ENCODE measurements around the gene CACNA1G. TPM values are rescaled to one million over a fixed set of nuclear protein-coding genes. Genes with fewer than 3 reads are reported as not detected.

Gene CACNA1G
- total and polyA plus RNA-seq, 9 of the 15 experiments (the other 6 are each of a cell fraction or from before 2014, with no cell fraction given), result 0.01 TPM; not detected in 8

DNA sequence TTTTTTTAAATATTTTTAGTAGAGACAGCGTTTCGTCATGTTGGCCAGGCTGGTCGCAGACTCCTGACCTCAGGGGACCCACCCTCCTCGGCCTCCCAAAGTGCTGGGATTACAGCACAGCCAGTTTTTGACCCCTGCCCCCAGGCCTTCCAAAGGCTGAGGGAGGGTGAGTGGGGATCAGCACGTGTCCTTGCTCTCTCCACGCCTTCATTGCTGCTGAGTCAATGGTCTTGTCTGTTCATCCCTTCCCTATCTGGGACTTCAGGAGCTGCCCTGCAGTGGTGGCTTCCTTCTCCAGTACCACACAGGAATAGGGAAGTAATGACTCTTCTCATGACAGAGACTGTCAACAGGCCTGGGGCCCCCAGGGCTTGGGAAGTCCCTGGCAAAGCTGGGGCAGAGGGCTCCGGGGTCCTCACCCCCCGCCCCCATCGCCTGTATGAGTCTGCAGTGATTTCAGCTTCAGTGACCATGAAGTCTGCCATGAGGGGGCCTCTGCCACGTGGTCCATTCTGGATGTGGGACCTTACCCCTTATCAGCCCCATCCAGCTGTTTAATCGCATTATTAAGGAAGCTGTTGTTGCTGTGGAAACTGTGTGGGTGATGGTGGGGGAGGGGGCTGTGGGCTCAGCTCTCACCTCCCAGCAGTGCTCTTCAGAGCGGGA lies 80.3 kb downstream of the CACNA1G start (continued):
- no peak; a peak in 1 of 6 replicates for TF ChIP-seq ZBTB11 (CRISPR knock-in tag; IDR thresholded peaks at IDR 0.05)
- TF ChIP-seq TCFL5 (CRISPR knock-in tag; conservative IDR thresholded peaks at IDR 0.05), result no peak
- no peak for TF ChIP-seq PREB (CRISPR knock-in tag; IDR thresholded peaks at IDR 0.05)
- TF ChIP-seq PPARD (CRISPR knock-in tag; IDR thresholded peaks at IDR 0.05), result no peak
- TF ChIP-seq SMAD4 (CRISPR knock-in tag; conservative IDR thresholded peaks at IDR 0.05), result no peak
- TF ChIP-seq CBX2 (IDR thresholded peaks at IDR 0.05; ENCODE audit: insufficient read depth, low read length, poor library complexity, severe bottlenecking), result no peak
- TF ChIP-seq KAT7 (CRISPR knock-in tag; IDR thresholded peaks at IDR 0.05; ENCODE audit: borderline replicate concordance), result no peak
- TF ChIP-seq, protein P1, sequence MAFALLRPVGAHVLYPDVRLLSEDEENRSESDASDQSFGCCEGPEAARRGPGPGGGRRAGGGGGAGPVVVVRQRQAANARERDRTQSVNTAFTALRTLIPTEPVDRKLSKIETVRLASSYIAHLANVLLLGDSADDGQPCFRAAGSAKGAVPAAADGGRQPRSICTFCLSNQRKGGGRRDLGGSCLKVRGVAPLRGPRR (CRISPR knock-in tag; IDR thresholded peaks at IDR 0.05), result no peak
- TF ChIP-seq IRF2 (CRISPR knock-in tag; IDR thresholded peaks at IDR 0.05), result no peak
- TF ChIP-seq FOSL1 (tag; conservative IDR thresholded peaks at IDR 0.05), result peak; percentile 81
- TF ChIP-seq FOS (IDR thresholded peaks at IDR 0.05; ENCODE audit: extremely low read depth, insufficient read length), result no peak
- TF ChIP-seq, protein P2, sequence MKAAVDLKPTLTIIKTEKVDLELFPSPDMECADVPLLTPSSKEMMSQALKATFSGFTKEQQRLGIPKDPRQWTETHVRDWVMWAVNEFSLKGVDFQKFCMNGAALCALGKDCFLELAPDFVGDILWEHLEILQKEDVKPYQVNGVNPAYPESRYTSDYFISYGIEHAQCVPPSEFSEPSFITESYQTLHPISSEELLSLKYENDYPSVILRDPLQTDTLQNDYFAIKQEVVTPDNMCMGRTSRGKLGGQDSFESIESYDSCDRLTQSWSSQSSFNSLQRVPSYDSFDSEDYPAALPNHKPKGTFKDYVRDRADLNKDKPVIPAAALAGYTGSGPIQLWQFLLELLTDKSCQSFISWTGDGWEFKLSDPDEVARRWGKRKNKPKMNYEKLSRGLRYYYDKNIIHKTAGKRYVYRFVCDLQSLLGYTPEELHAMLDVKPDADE (conservative IDR thresholded peaks at IDR 0.05; ENCODE audit: control insufficient read depth, low read depth, low read length), result no peak
- no peak for TF ChIP-seq RB1 (IDR thresholded peaks at IDR 0.05; ENCODE audit: low read depth)
- TF ChIP-seq SMAD3 (CRISPR knock-in tag; conservative IDR thresholded peaks at IDR 0.05), result no peak
- TF ChIP-seq MCM7 (IDR thresholded peaks at IDR 0.05), result no peak
- no peak for TF ChIP-seq FUS (optimal IDR thresholded peaks at IDR 0.05; ENCODE audit: low read depth, low read length)
- no peak for TF ChIP-seq ZSCAN29 (IDR thresholded peaks at IDR 0.05)
- peak; percentile 54 for TF ChIP-seq SOX6 (IDR thresholded peaks at IDR 0.05)
- no peak for TF ChIP-seq ZNF507 (tag; conservative IDR thresholded peaks at IDR 0.05)
